HG02798 (cell line): Measurements from ENCODE around the gene GSK3A.
A peak's percentile ranks its signal among the peaks of the same experiment; 100 is the strongest.

Source experiments
- ATAC-seq: cut with Tn5 transposase; IDR thresholded peaks from one replicate; pipeline ENCODE4 v1.9.1; 2021; ENCODE audit warnings: mild to moderate bottlenecking; ENCODE audit not compliant: unreplicated experiment, poor library complexity

GSK3A gene

DNA sequence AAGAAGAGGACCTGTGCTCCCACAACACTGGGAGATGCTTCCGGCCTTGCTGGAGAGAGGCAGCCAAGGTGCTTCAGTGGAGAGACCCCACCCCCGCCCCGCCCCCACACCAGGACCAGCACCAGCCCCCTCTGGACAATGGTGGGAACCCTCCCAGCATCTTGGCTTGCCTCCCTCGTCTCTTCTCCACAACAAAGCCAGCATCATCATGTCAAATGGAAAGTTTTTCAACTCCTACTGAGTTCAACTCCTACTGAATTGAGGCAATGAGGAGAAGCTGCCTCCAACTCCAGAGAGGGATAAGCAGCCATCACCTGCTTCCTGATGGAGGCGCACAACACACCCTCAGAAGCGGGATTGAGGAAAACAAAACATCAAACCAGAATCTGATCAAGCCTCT, 37.7 kb downstream of the GSK3A start:
- no peak for ATAC-seq

DNA sequence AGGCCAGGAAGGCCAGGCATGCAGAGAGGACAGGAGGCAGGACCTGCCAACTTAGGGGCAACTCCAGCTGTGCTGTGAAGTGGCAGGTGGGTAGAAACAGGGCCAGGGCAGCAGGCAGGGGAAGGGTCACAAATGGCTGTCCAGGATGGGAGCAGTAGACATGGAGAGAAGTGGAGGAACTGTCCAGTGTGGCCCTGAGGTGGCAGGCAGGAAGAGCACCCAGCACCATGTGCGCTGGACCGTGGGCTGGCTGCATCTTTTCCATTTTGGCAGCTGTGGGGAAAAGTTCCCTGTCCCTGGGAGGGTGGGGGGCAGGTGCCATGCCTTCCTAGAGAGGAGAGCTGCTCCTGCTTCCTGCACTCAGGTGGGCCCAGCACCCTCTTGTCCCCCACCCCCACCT, 38.7 kb downstream of the GSK3A start:
- no peak for ATAC-seq

DNA sequence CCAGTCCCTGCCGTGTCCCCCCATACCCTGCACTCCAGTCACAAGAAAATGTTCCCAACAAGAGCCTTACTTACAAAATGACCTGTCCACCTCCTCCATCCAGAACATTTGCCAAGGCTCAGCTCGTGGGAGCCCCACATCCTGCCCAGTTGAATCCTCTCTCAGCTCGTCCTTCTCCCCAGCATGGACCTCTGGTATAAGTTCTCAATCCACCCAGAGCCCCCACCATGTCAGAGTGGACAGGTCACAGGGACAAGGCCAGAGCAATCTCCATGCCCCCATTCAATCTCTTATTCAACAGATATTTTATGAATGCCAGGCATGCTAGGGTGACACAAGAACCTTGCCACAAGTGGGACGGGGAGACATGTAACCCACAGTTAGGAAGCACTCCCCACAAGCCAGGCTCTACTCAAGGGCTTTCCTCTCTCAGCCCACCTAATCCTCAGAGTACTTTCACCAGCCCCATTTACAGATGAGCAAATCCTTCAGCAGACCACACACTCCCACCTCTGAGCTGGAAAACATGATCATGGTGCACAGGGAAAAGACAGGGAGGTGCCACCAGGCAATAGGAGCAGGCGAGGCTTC, 40.0 kb downstream of the GSK3A start:
- no peak for ATAC-seq

DNA sequence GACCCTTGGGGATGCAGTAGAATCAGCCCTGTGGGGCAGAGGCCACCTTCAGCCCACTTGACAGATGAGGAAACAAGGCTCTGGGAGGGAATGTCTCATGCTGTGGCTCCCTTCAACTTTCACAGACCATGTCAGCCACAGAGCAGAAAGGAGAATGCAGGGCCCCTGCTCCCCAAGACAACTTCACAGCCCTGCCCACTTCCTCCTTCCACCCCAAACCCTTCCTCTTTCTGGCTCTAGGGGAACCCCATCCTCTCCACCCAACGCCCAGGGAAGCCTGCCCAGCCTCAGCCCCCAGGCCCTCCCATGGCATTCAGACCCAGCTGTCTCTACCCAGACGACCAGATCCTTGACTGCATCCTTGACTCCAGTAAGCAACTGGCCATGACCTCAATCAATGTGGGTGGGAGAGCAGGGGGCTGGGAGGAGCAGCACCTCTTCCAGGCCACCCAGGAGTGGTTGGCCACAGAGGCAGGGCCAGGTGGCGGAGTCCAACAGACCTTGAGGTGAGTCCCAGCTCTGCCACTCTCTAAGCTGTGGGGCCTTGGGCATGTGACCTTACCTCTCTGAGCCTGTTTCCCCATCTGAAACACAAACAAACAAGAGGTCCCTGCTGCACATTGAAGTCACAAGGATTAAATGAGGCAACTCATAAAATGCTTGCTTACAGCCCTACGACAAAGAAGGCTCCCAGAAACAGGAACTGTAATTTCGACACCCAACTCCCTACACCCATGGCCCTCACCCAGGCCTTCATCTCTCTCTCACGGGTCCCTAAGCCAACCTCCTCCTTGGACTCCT, 40.7 kb downstream of the GSK3A start:
- ATAC-seq: peak; percentile 41

- ATAC-seq: no peak
Measured at GRCh38 chr19:42200116-42200715, 42.2 kb downstream of the GSK3A start.

DNA sequence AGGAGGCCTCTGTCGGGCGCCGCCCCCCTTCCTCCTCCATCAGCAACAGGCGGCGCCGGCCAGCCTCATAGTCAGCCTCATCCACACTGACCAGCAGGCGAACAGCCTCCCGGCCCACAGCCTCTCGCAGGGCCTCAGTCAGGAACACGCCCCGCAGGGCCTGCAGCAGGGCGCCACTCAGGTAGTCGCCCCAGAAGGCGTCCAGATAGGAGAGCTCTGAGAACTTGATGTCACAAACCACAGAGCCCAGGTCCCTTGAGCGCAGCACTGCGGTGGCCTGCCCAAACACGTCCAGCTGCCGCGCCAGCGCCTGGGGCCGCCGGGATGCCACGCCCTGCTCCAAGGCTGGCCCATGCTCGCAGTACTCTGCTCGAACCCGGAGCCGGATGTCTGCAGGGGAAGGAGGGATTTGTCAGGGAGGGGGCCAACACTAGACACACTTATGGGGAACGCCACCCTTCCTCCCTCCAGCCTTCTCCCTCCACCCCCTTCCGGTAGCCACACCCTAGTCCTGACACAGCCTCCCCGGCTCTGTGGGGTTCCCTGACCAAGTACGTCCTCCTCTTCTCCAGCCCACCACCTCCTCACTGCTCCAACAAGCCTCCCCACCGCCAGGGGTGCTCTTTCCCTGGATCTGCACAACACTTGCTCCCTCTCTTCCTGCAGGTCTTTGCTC, 42.8 kb downstream of the GSK3A start:
- peak; percentile 54 for ATAC-seq

- peak; percentile 35 for ATAC-seq
Measured at GRCh38 chr19:42198676-42199439, 43.5 kb downstream of the GSK3A start.

- ATAC-seq: no peak
Measured at GRCh38 chr19:42197375-42197817, 45.0 kb downstream of the GSK3A start.

GRCh38 chr19:42196011-42197001, 46.1 kb downstream of the GSK3A start:
- no peak for ATAC-seq

DNA sequence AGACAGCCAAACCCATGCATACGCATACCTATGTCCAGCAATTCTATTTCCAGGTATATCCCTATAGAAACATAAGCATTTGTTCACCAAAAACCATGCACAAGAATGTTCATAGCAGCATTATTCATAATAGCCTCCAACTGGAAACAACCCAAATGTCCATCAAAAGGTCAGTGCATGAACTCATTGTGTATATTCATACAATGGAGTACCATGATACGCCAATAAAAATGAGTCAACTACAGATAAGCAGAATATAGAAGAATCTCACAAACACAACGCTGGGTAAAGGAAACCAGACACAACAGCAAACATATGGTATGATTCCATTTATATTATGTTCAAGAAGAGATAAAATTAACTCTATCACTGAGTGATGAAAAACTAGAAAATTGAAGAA, 48.7 kb downstream of the GSK3A start:
- no peak for ATAC-seq

DNA sequence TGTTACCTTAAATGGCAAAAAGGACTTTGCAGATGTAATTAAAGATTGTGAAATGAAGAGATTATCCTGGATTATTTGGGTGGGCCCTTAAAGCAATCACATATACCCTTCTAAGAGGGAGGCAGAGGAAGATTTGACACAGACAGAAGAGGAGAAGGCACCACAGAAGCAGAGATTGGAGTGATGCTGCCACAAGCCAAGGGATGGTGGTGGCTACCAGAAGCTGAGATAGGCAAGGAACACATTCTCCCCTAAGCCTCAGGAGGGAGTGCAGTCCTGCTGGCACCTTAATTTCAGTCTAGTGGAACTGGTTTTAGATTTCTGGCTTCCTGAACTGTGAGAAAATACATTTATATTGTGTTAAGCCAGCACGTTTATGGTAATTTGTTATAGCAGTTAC, 49.1 kb downstream of the GSK3A start:
- ATAC-seq: no peak

DNA sequence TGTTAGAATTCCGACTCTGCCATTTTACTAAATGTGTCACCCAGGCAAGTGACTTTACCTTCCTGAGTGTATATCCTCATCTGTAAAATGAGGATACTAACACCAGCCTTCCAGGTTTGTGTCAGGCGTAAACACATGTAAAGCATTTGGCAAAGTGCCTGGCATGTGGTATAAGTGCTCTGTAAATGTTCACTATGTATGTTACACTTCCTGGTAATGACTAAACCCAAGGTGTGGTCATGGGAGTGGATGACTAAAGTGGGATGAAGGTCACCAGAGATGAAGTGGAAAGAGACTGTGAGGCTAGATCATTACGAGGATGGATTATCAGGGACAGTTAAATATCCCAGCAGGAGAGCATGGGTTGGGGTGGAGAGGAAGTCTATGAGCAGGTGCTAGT, 50.5 kb downstream of the GSK3A start:
- no peak for ATAC-seq

DNA sequence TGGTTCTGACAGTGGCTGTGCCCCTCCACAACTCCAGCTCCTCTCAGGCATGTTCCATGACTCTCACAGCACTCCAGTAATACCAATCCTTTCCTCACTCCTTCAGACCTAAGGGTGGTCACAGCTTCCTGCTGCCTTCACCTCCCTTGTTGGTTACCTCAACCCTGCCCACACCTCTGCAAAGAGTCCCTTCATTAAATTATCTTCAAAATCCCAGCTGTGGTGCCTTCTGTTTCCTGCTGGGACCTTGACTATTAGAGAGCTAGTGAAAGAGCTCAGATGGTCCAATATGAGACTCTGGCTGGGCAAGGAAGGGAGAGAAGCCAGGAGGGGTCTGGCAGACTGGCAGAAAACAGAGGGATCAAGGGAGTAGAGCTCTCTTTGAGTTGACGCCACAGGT, 51.1 kb downstream of the GSK3A start:
- no peak for ATAC-seq

DNA sequence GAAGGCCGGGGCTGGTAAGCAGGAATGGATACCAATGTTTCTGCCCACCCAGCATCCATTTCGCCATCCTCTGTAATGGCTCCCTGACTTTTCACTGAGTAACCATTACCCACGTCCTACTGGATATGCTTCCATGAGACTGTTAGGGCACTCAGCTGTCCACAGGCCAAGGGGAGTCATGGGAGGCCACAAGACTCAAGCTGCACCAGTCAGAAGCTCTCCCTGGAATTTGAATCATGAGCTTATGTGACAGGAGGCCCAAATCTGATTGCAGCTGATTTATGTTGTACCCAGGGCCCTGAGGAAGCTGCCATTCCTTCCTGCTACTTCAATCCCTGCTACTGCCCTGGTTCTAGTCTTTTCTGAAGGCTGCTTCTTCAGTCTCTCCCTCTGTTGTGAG, 53.3 kb downstream of the GSK3A start:
- ATAC-seq: no peak

DNA sequence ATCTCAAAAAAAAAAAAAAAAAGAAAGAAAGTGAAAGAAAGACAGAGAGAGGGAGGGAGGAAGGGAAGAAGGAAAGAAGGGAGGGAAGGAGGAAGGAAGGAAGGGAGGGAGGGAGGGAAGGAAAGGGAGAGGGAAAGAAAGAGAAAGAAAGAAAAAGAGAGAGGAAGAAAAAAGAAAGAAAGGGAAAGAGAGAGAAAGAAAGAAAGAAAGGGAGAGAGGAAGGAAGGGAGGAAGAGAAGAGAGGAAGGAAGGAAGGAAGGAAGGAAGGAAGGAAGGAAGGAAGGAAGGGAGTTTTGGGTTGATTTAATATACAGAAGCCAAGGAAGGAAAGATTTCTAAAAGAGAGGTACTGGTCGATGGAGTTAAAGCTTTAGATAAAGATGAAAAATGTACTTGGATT, 53.7 kb downstream of the GSK3A start:
- no peak for ATAC-seq

- no peak for ATAC-seq
Measured at GRCh38 chr19:42185277-42185676, 57.1 kb downstream of the GSK3A start.

DNA sequence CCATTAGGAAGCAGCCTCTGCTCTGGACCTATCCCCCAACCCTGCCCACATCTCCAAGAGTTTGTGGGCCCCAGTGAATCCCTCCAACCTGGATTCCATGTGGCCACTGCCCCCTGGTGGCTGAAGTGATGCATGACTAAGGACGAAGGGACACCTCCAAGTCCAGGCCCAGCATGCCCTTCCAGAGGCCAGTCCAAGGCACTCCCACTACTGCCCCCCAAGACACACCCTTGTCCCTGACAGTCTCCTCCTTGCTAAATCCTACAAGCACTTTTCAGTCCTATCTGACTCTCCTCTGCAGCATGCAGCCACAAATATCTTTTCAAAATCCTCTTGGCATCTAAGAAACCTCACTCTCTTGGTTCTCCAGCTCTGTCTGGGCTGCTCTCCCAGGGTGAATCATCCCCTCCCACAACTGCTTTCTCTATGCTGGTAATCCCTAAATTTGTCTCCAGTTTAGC, 58.0 kb downstream of the GSK3A start:
- ATAC-seq: peak; percentile 38
